HG03135 (cell line): Measurements from ENCODE around the gene ME3.

Experiments
- ATAC-seq: cut with Tn5 transposase; IDR thresholded peaks from one replicate; pipeline ENCODE4 v1.9.1; 2021; ENCODE audit warnings: mild to moderate bottlenecking, moderate library complexity; ENCODE audit not compliant: unreplicated experiment

ME3 gene

DNA sequence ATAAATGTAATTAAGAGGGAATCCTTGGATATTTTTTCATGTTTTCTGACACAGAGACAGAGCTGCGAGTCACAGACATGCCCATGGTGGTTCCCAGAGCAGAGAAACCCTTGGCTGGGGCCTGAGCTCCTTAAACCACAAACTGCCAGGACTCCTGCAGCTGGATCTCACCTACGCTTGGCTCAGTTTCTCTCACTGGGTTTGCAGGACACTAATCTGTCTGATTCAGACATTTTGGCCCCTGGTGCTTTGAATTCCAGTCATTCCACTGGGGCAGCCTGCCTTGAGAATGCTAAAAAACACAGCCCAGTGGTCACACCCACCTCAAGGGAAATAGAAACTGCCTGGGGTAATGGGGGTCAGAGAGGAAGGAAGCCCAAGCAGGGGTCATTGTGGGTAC lies 175.1 kb downstream of the ME3 start:
- ATAC-seq, result no peak

DNA sequence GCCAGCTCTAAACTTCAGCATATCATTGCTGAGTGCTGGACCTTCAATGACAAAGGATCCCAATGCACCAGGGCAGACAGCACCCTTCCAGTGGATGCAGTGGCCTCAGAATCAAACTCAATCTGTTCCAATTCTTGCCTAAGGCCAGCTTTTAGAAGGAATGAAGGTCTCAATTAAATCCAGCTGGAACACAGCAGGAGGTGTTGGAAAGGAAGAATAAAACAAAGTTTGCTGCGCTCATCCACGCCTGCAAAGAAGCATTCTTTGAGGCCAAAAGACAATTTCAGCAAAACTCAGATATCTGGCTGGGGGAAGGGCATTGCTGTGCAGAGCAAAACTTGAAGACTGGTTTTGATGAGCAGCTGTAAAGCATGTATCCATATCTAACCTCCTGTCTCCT lies 177.1 kb downstream of the ME3 start:
- no peak for ATAC-seq

DNA sequence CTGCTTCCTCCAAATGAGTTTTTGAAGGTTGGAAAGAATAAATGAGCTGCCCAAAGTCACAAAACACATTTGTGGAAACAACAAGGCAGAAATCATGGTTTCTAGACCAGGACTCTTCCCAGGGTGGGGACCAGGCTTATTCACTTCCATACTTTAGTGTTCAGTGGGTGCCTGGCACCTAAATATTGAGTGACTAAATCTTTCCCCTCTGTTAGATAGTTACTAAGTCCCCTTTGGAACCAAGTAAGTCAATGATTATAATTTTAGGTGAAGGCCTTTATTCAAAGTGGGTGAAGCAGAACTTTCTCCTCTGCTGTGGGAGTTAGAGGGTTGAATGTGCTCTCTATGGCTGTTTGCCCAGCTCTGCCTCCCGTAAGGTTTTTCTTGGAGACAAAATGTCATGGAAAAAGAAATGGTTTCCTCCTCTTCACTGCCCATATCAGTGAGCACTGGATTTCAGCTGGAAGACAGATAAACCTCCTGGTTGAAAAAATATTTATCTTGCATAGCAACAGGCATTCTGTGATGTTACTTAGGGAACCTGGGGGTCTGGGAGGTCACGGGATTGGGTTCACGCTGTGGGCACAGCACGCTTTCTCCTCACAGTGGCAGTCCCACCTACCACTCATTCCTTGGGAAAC lies 179.9 kb downstream of the ME3 start:
- ATAC-seq, result no peak

DNA sequence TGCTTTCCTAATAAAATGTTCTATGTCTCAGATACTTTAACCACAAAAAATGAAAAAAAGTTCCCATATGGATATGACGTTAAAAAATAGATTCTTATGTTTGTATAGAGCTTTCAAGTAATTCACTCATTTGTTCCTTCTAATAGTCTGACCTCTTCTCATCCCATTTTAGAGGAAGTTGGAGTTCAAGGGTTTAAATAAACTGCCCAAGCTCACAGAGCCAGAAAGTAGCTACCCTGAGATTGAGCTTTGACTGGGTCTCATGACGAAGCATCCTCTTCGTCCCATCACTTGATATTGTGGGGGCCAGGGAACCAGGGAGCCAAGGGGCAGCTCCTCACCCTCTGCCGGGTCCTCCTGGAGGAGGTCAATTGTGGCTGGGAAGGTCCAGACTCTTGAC lies 181.4 kb downstream of the ME3 start:
- no peak for ATAC-seq

DNA sequence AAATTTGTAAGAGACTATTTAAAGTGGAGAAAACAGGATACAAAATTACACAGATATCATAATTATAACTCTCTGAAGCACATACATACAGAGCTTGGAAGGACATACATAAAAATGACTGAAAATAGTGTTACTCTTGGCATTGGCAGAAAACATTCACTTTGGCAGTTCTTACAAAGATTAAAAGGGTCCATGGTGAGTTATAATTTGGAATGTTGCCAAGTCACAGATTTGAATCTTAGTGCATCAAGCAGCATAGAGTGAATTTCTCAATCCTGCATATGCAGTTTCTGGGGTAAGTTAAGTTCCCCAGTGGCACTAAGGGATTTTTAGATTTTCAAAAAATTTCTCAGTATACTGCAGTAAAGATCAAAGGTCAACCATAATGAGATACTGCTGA lies 181.8 kb downstream of the ME3 start:
- ATAC-seq, result no peak

DNA sequence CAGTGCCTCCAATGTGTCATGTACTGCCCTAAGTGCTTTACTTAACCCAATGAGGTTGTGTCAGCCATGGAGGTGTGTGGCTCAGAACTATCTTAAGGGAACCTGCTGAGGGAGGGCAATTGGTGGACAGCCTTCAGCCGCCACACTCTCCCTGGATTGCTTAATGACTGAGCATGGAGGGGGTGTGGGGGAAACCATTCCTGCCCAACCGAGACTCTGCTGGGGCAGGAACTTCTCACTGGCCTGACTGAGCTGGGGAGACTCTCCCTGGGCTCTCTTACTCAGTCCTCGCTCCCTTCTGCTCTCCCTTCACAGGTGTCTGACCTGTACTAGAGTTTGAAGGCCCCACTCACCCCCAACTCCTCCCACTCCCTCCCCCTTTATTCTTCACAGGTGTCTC lies 183.0 kb downstream of the ME3 start:
- ATAC-seq, result no peak

DNA sequence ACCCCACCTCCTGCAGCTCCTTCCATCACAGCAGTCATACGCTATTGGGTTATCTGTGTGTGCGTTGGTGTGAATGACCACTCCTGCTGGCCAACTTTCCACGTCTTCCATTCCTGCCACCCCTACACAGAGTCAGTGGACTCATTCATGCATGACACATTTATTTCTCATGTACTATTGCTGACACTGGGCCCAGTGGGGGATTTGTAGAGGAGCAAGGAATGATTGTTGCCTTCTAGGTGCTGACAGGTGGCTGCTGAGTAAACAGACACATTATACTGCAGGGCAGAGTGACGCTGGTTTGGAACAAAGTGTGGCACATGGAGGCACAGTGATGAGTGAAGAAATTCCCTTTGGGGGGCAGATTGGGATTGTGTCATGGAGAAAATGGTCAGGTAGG lies 183.9 kb downstream of the ME3 start:
- ATAC-seq, result no peak

DNA sequence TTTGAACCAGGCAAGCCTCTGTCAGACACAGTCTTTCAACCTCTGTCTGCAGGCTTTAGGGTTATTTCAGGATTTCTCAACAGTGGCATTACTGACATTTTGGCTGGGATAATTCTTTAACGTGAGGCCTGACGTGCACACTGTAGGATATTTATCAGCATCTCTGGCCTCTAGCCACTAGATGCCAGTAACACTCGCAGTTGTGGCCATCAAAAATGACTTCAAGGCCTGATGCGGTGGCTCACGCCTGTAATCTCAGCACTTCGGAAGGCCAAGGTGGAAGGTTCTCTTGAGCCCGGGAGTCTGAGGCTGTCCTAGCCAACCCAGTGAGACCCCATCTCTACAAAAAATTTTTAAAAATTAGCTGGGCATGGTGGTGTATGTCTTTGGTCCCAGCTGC lies 184.7 kb downstream of the ME3 start:
- ATAC-seq, result no peak

DNA sequence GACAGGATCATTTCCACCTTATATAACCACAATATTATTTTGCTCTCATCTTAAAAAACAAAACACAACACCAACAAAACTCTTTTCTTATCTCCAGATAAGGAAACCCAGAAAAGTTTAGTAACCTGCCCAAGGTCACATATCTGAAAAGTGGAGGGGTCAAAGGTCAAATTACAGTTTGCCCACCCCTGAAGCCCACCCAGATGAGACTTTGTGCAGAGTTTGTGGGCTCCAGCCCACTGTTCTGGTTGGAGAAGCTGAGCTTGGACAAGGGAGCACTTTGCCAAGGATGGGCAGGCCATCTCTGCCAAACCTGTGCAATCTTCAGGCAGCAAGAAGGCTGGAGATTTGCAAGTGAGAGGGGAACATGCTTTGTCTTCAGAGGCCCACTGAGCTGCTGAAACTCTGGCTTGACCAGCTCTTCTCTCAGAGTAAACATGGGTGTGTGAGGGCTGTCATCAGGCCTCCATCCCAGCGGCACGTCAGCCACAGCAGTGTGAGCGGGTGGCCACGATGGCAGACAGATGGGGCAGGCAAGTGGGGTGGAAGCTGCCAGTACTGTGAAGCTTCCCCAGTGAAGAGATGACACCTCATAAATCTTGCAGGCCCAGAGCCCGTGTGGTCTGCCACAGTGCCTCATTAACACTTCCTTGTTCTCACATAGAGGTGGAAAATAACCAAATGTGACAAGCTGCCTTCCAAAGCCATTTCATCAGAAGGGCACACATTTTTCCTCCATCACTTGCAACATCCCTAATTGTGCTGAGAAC lies 186.0 kb downstream of the ME3 start:
- no peak for ATAC-seq

DNA sequence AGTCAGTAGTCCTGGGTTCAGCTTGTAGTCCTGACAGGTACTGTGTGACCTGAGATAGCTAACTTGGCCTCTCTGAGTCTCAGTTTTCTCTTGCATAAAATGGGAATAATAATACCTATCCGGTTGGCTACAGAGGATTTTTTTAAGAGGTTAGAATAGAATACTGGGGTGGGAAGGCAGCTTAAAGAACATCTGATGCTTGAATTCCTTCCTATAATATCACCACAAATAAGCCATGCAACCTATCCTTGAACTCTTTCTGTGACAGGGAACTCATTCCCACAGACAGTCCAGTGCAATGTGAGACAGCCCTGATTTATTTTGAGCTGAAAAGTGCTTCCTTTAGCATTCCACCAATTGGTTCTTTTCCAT lies 187.6 kb downstream of the ME3 start:
- ATAC-seq, result no peak

DNA sequence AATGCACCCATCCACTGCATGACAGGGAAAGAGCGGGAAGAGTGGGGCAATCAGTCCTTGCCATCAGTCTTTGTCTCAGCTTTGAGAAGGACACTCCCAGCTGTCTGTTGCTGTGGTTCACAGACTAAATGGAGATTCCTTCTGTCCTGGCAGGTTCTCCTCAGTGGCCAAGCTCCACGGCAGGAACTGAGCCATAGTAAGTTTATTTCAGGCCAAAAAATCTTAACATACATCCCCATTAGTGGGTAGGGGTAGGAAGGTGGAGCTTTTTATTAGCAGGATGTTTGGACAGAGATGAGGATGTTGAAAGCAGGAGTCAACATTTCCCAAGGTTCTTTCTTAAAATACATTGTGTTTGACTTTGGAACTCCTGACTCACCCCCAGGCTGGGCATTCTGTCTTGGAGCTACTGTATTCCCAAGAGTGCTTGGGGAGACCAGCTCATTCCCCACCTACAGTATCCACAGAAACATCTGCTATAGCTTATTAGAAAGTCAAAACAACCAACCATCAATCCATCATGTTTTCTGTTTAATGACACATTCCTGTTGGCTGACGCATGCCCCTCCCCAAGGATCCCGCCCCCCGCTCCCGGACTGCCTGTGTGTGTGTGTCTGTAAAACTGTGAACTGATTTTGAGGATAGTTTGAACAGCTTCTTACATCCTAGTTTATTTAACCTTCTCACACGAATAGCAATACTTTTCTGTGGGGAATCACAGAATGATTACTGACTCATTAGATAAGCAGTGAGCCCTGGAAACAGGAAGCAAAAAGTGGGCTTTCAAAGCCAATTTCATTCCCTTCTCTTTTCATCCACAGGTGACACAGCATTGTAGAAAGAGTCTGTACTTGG lies 188.2 kb downstream of the ME3 start:
- ATAC-seq, result no peak

DNA sequence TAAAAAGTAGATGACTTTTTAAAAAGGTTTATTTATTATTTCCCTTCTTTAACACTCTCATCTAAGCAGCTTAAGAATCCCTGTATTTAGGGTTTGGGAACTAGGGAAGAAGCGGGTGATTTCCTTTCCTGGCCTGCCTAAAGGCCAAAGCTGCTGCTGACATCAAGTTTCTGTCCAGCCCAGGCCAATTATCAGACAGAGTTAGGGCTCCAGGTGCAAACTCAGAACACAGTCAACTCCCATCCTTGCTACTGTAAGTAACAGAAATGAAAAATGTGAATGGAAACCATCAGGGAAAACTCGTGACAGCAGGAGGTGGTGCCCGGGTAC lies 188.8 kb downstream of the ME3 start:
- ATAC-seq, result no peak

DNA sequence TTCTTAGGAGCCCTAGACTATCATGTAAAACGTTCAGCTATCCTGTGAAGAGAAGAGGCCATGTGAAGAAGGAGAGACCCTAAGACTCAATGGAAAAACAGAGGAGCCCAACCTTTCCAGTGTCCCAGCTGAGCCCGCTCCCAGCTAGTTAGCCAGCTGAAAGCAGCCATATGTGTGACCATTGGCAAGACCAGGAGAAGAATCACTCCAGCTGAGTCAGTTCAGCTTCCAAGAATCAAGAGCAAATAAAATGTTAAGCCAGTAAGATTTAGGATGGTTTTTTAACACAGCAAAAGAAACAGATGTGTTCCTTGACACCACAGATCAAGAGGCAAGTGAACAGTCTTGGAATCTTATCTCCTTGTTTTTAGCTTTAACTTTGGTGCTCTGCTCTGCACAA lies 189.7 kb downstream of the ME3 start:
- ATAC-seq, result no peak

DNA sequence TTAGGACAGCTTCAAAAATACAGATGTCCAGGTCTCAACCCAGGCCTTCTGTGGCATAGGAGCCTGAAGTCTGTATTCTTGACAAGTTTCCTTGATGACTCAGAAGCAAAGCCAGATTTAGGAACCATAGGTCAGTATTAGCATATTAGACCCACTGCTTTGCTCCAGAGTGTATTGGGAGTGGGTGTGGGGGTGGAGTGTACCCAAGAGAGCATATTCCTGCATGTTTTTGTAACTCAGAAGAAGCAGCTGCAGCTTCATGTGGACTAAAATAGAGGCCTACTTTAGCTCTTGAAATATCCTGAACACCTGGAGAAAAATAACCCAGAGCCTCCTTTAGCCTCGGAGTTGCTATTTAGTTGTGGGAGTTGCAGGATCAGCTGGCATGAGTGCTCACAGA lies 191.0 kb downstream of the ME3 start:
- ATAC-seq, result no peak

DNA sequence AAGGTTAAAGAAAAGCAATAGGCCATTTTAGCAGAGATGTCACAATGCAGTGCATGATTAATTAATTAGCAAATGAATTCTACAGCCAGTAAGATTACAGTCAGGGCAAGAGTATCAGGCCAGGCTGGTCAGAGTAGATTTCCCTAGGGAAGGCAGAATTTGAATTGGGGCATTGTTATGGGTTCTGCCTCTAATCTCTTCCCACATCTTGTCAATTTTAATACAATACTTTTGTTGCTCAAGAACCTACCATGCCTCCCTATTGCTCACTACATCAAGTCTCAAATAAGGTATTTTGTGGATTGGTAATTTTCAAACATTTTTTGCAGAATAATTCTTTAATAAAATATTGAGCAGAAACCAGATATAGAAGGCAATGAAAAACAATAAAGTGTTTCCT lies 194.1 kb downstream of the ME3 start:
- no peak for ATAC-seq

DNA sequence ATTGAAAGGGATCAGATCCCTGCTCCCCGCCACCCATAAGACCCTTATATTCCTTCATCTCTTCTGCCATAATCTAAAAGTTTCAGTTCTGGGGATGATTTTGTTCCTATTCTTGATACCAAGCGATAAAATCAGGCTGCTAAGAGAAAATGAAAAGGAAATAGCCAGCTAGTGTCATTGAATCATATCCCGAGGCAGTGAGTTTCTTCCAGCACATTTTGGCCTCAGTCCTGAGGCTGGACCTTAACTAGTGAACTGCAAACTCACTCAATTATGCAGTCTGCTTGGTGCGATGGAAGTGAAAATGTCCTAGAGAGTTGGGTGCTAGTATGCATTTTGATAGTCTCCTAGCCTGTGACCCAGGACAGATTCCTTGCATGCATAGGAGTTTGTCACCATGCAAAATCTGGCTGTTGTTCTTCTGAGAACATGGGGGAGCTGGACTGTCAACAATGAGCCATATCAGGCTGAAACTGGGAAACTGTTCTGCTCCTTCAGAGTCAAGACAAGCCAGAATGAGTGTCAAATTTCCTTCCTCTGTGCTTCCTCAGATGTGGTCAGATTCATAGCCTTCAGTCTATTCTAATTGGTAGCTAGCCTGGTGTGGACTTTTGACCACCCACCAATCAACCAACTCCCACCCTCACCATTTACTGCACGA lies 194.8 kb downstream of the ME3 start:
- ATAC-seq, result no peak

DNA sequence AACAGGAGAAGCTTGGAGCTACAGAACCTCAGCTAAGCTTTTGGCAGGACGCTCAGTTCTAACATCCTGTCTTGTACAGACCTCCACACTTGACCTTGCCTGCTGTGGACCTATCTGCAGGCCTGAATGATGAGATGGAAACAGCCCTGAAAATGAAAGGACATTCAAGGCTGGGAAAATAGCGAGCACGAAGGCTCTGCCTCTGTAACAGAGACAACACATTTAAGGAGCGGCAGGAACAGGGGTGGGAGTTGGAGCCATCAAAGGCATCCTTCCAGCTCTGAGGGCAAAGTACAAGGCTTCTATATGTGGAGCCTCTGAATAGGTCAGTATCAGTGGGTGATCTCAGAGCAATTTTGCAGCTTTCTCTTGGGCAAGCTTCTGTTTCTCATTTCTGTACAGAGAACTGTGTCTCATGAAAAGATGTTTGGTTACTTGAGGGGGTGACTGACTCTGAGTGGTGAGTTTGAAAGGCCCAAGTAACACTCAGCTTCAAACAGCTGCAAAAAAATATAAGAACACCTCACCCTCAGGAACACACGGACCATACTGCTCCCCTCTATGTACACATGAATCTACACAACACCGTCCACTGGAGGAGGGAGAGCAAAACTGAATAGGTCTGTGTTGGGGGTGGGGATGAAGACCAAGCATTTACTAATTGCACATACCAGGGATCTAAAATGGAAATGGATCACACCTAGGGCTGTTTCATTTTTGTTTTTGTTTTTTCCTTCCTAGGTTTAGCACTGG lies 196.1 kb downstream of the ME3 start:
- no peak for ATAC-seq

DNA sequence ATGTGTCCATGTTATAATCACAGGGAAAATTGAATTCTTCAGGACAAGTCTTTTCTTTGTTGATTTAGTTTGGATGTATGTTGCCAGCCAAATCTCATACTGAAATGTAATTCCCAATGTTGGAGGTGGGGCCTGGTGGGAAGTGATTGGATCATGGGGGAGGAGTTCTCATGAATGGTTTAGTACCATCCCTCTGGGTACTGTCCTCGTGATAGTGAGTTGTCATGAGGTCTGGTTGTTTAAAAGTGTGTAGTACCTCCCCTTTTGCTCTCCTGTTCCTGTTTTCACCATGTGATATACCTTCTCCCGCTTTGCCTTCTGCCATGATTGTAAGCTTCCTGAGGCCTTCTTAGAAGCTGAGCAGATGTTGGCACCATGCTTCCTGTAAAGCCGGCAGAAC lies 197.4 kb downstream of the ME3 start:
- ATAC-seq, result no peak

DNA sequence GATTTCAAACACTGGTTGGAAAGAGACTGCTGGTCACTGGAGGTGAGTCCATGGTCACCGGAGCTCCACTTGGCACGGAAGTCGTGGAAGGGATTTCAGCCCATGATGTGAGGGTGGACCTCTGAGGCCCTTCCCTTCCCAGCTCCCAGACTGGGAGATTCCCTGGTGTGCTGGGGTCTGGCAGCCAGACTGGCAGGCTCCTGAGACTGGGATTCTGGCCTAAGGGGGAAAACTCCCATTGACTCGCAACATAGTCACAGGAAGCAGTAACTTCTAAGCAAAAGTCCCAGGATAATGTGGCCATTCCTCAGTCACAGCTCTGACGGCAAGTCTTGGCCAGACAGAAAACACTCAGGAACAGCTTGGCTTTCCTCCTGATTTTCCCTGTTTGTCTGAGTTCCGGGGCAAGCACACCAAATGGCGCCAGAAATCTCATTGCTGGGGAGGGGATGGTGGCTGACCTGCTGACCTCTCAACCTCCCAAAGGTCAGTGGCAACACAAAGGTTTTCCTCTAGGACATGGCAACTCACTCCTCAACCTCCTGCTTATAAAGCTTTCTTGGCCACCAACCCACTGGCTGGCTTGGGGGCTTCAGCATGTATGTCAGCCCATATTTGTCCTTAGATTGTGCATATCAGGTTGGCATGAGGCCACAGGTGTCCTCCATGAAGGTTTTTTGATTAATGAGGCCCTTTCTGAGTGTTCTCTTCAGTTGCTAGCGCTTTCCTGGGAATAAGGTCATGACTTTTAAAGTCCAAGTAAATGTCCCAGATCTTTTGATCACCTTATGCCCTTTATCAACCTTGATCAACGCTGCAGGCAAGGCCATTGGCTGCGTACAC lies 198.2 kb downstream of the ME3 start:
- ATAC-seq, result no peak
